ENCODE results near the gene DIPK1A.
"Not testable (repeated sequence)": the region's sequence is repeated elsewhere in the genome, so short reads cannot be mapped to it uniquely, and the experiment has no call there.

The DIPK1A gene

GRCh38 chr1:92980732-92981647 is 19.7 kb upstream of the DIPK1A start:
- H3K9me3 ChIP-seq (ENCODE audit: control insufficient read depth in 5 of 5, low read length in 5 of 5) = no peaks in the 10 kb centered on the region
- peaks cover 0 to 3% (median 0%) of the 10 kb centered on the region in 5 donors for H3K4me1 ChIP-seq (ENCODE audit: control insufficient read depth in 5 of 5, insufficient read depth in 5 of 5, low read length in 5 of 5)
- H3K36me3 ChIP-seq (ENCODE audit: control insufficient read depth in 5 of 5, insufficient read depth in 5 of 5, low read length in 5 of 5) = no peaks in the 10 kb centered on the region
- no peaks in the 10 kb centered on the region for H3K27me3 ChIP-seq (ENCODE audit: control insufficient read depth in 5 of 5, insufficient read depth in 4 of 5, low read length in 5 of 5)
- no peak overlapping the region for H3K27ac ChIP-seq (ENCODE audit: low read depth, low read length)
- H3K4me3 ChIP-seq (ENCODE audit: low read depth in 1 of 5, low read length in 5 of 5) = no peak overlapping the region
- H3K9ac ChIP-seq (ENCODE audit: low read length in 5 of 5) = no peak overlapping the region

- peaks cover 0 to 9% (median 7%) of the 10 kb centered on the region in 5 donors for H3K4me1 ChIP-seq (ENCODE audit: control insufficient read depth in 5 of 5, insufficient read depth in 5 of 5, low read length in 5 of 5)
- no peak overlapping the region for H3K9ac ChIP-seq (ENCODE audit: low read length in 5 of 5)
- H3K27ac ChIP-seq (ENCODE audit: low read depth, low read length) = no peak overlapping the region
- no peak overlapping the region for H3K4me3 ChIP-seq (ENCODE audit: low read depth in 1 of 5, low read length in 5 of 5)
- H3K27me3 ChIP-seq (ENCODE audit: control insufficient read depth in 5 of 5, insufficient read depth in 4 of 5, low read length in 5 of 5) = no peaks in the 10 kb centered on the region
- no peaks in the 10 kb centered on the region for H3K36me3 ChIP-seq (ENCODE audit: control insufficient read depth in 5 of 5, insufficient read depth in 5 of 5, low read length in 5 of 5)
- no peaks in the 10 kb centered on the region for H3K9me3 ChIP-seq (ENCODE audit: control insufficient read depth in 5 of 5, low read length in 5 of 5)
Observed at GRCh38 chr1:92975551-92976232, 14.4 kb upstream of the DIPK1A start.

- not testable (repeated sequence) for H3K36me3 ChIP-seq (ENCODE audit: control insufficient read depth in 5 of 5, insufficient read depth in 5 of 5, low read length in 5 of 5); H3K27ac ChIP-seq (ENCODE audit: low read depth, low read length); H3K9me3 ChIP-seq (ENCODE audit: control insufficient read depth in 5 of 5, low read length in 5 of 5); H3K4me1 ChIP-seq (ENCODE audit: control insufficient read depth in 5 of 5, insufficient read depth in 5 of 5, low read length in 5 of 5); H3K27me3 ChIP-seq (ENCODE audit: control insufficient read depth in 5 of 5, insufficient read depth in 4 of 5, low read length in 5 of 5); H3K4me3 ChIP-seq (ENCODE audit: low read depth in 1 of 5, low read length in 5 of 5); H3K9ac ChIP-seq (ENCODE audit: low read length in 5 of 5)
Observed at GRCh38 chr1:92974112-92974511, 12.8 kb upstream of the DIPK1A start.

- Histone ChIP-seq H3K36me3 (ENCODE audit: control insufficient read depth in 5 of 5, insufficient read depth in 5 of 5, low read length in 5 of 5) (no peaks in the 10 kb centered on the region), H3K9me3 (ENCODE audit: control insufficient read depth in 5 of 5, low read length in 5 of 5) (no peaks in the 10 kb centered on the region), H3K9ac (ENCODE audit: low read length in 5 of 5) (no peak overlapping the region), H3K4me1 (ENCODE audit: control insufficient read depth in 5 of 5, insufficient read depth in 5 of 5, low read length in 5 of 5) (peaks cover 0 to 8% (median 6%) of the 10 kb centered on the region in 5 donors), H3K27ac (ENCODE audit: low read depth, low read length) (no peak overlapping the region), H3K27me3 (ENCODE audit: control insufficient read depth in 5 of 5, insufficient read depth in 4 of 5, low read length in 5 of 5) (no peaks in the 10 kb centered on the region), H3K4me3 (ENCODE audit: low read depth in 1 of 5, low read length in 5 of 5) (no peak overlapping the region)
Observed at GRCh38 chr1:92973203-92973897, 12.1 kb upstream of the DIPK1A start.

GRCh38 chr1:92972409-92973129 is 11.3 kb upstream of the DIPK1A start:
- Histone ChIP-seq H3K27me3 (ENCODE audit: control insufficient read depth in 5 of 5, insufficient read depth in 4 of 5, low read length in 5 of 5) (no peaks in the 10 kb centered on the region), H3K36me3 (ENCODE audit: control insufficient read depth in 5 of 5, insufficient read depth in 5 of 5, low read length in 5 of 5) (no peaks in the 10 kb centered on the region), H3K4me3 (ENCODE audit: low read depth in 1 of 5, low read length in 5 of 5) (no peak overlapping the region), H3K9me3 (ENCODE audit: control insufficient read depth in 5 of 5, low read length in 5 of 5) (no peaks in the 10 kb centered on the region), H3K27ac (ENCODE audit: low read depth, low read length) (no peak overlapping the region), H3K4me1 (ENCODE audit: control insufficient read depth in 5 of 5, insufficient read depth in 5 of 5, low read length in 5 of 5) (peaks cover 0 to 8% (median 6%) of the 10 kb centered on the region in 5 donors), H3K9ac (ENCODE audit: low read length in 5 of 5) (no peak overlapping the region)

- H3K27me3 ChIP-seq (ENCODE audit: control insufficient read depth in 5 of 5, insufficient read depth in 4 of 5, low read length in 5 of 5); H3K9me3 ChIP-seq (ENCODE audit: control insufficient read depth in 5 of 5, low read length in 5 of 5); H3K4me1 ChIP-seq (ENCODE audit: control insufficient read depth in 5 of 5, insufficient read depth in 5 of 5, low read length in 5 of 5); H3K36me3 ChIP-seq (ENCODE audit: control insufficient read depth in 5 of 5, insufficient read depth in 5 of 5, low read length in 5 of 5); H3K27ac ChIP-seq (ENCODE audit: low read depth, low read length); H3K9ac ChIP-seq (ENCODE audit: low read length in 5 of 5); H3K4me3 ChIP-seq (ENCODE audit: low read depth in 1 of 5, low read length in 5 of 5): not testable (repeated sequence)
Observed at GRCh38 chr1:92971932-92972331, 10.7 kb upstream of the DIPK1A start.

GRCh38 chr1:92970990-92971689 is 9.9 kb upstream of the DIPK1A start:
- H3K27me3 ChIP-seq (ENCODE audit: control insufficient read depth in 5 of 5, insufficient read depth in 4 of 5, low read length in 5 of 5) = no peaks in the 10 kb centered on the region
- H3K9ac ChIP-seq (ENCODE audit: low read length in 5 of 5) = no peak overlapping the region
- no peaks in the 10 kb centered on the region for H3K36me3 ChIP-seq (ENCODE audit: control insufficient read depth in 5 of 5, insufficient read depth in 5 of 5, low read length in 5 of 5)
- peaks cover 0 to 8% (median 6%) of the 10 kb centered on the region in 5 donors for H3K4me1 ChIP-seq (ENCODE audit: control insufficient read depth in 5 of 5, insufficient read depth in 5 of 5, low read length in 5 of 5)
- no peak overlapping the region for H3K4me3 ChIP-seq (ENCODE audit: low read depth in 1 of 5, low read length in 5 of 5)
- no peaks in the 10 kb centered on the region for H3K9me3 ChIP-seq (ENCODE audit: control insufficient read depth in 5 of 5, low read length in 5 of 5)
- no peak overlapping the region for H3K27ac ChIP-seq (ENCODE audit: low read depth, low read length)

- Histone ChIP-seq H3K27ac (ENCODE audit: low read depth, low read length) (no peak overlapping the region), H3K9me3 (ENCODE audit: control insufficient read depth in 5 of 5, low read length in 5 of 5) (no peaks in the 10 kb centered on the region), H3K9ac (ENCODE audit: low read length in 5 of 5) (no peak overlapping the region), H3K27me3 (ENCODE audit: control insufficient read depth in 5 of 5, insufficient read depth in 4 of 5, low read length in 5 of 5) (no peaks in the 10 kb centered on the region), H3K36me3 (ENCODE audit: control insufficient read depth in 5 of 5, insufficient read depth in 5 of 5, low read length in 5 of 5) (no peaks in the 10 kb centered on the region), H3K4me1 (ENCODE audit: control insufficient read depth in 5 of 5, insufficient read depth in 5 of 5, low read length in 5 of 5) (peaks cover 0 to 8% (median 6%) of the 10 kb centered on the region in 5 donors), H3K4me3 (ENCODE audit: low read depth in 1 of 5, low read length in 5 of 5) (no peak overlapping the region)
Observed at GRCh38 chr1:92969517-92969916, 8.3 kb upstream of the DIPK1A start.

All from subcutaneous abdominal adipose tissue (tissue), 5 donors.